HepG2 (cell line): ENCODE data around the gene LPXN. TPM values are rescaled to one million over a fixed set of nuclear protein-coding genes. Genes with fewer than 3 reads are reported as not detected.

ENCODE experiments used
- ATAC-seq: fragments of 200-7000 bp; cut with Tn5 transposase; 3 replicates; pipeline ENCODE4 v1.9.1; 2020; ENCODE audit warnings: mild to moderate bottlenecking, moderate library complexity
- BruUV-seq: library from RNA; stranded (reverse); fragments of 400-500 nt; replicated peaks from 2 replicates; lab custom pipeline; 2021; lab: Mats Ljungman, UMichigan
- CTCF ChIA-PET: fragments of 300-600 bp; formaldehyde crosslinking; extraction: SDS; loops from one replicate; lab custom pipeline; 2021; ENCODE audit warnings: low total read pairs, inconsistent platforms, low intra/inter-chr PET ratio; lab: Yijun Ruan, JAX
- POLR2A ChIA-PET: fragments of 350-600 bp; sonication (Branson Sonifier 250); formaldehyde crosslinking; loops from one replicate; lab custom pipeline; 2020; ENCODE audit warnings: antibody characterized with exemption, inconsistent platforms; lab: Yijun Ruan, JAX
- DNase-seq: peaks from one replicate; pipeline ENCODE4 v3.0.0-alpha.2; 2015; ENCODE audit warnings: low spot score
- FAIRE-seq: peaks from 3 replicates; lab custom pipeline; 2011; peaks lifted over from hg19 to GRCh38; lab: Jason Lieb, UNC
- H2AFZ ChIP-seq: one replicate; pipeline ENCODE4 v1.6.1; 2011; ENCODE audit warnings: low read length, inconsistent platforms
- H3K27ac ChIP-seq: fragments of 300-600 bp; 3 replicates; pipeline ENCODE4 v1.8.0; 2011; ENCODE audit warnings: mixed run types, mild to moderate bottlenecking, mixed read lengths, low read length, inconsistent platforms; ENCODE audit not compliant: insufficient read depth; ENCODE audit errors: extremely low read length
- H3K27me3 ChIP-seq, 2 experiments: fragments of 200-600 bp in 1 of 2; 2 replicates in 1 of 2; 3 replicates in 1 of 2; pipeline versions ENCODE4 v1.6.0 to v1.8.0; 2011; ENCODE audit warnings: low read length in 2 of 2, mild to moderate bottlenecking in 2 of 2, moderate library complexity in 2 of 2, inconsistent platforms in 1 of 2; ENCODE audit not compliant: insufficient read depth in 2 of 2, control insufficient read depth in 1 of 2
- H3K36me3 ChIP-seq, 2 experiments: fragments of 200-600 bp in 1 of 2; replicated peaks in 1 of 2; 2 replicates in 1 of 2; 3 replicates in 1 of 2; pipeline versions ENCODE4 v1.5.1 to v1.8.0; 2011; ENCODE audit warnings: low read length in 2 of 2, inconsistent platforms in 1 of 2; ENCODE audit not compliant: insufficient read depth in 2 of 2, control insufficient read depth in 1 of 2
- H3K4me1 ChIP-seq: 2 replicates; pipeline ENCODE4 v1.5.1; 2012; ENCODE audit warnings: low read length, inconsistent platforms; ENCODE audit not compliant: insufficient read depth
- H3K4me2 ChIP-seq: 2 replicates; pipeline ENCODE4 v1.6.0; 2011; ENCODE audit warnings: low read depth, low read length, inconsistent platforms
- H3K4me3 ChIP-seq, 3 experiments: fragments of 200-600 bp in 1 of 3; sonication (generic), shearing (Covaris generic) in 1 of 3; replicated peaks in 1 of 3; 2 replicates each; pipeline ENCODE4 v1.5.1; 2011 to 2016; ENCODE audit warnings: low read length in 3 of 3, inconsistent platforms in 2 of 3, low read depth in 2 of 3, mild to moderate bottlenecking in 2 of 3, control low read depth in 1 of 3, mixed read lengths in 1 of 3; ENCODE audit not compliant: insufficient read depth in 1 of 3
- H3K79me2 ChIP-seq: one replicate; pipeline ENCODE4 v1.6.1; 2011; ENCODE audit warnings: low read length, inconsistent platforms; ENCODE audit not compliant: insufficient read depth
- H3K9ac ChIP-seq: 2 replicates; pipeline ENCODE4 v1.6.0; 2011; ENCODE audit warnings: mild to moderate bottlenecking, low read depth, low read length, inconsistent platforms; ENCODE audit not compliant: insufficient read depth
- H3K9me3 ChIP-seq: 2 replicates; pipeline ENCODE4 v1.5.1; 2012; ENCODE audit warnings: mild to moderate bottlenecking, low read length
- H4K20me1 ChIP-seq: 2 replicates; pipeline ENCODE4 v1.6.0; 2011; ENCODE audit warnings: inconsistent platforms, mild to moderate bottlenecking, low read length, moderate library complexity; ENCODE audit not compliant: insufficient read depth
- E2F5 ChIP-seq: sonication (generic); formaldehyde crosslinking; conservative IDR thresholded peaks from 2 replicates; pipeline ENCODE4 v1.4.0; 2020; ENCODE audit warnings: missing genetic modification reagents
- HNRNPK ChIP-seq: fragments of 200-400 bp; formaldehyde crosslinking; IDR thresholded peaks from 2 replicates; pipeline ENCODE4 v1.6.1; 2018; ENCODE audit warnings: low read length, low read depth, moderate library complexity, mild to moderate bottlenecking; ENCODE audit not compliant: poor library complexity, severe bottlenecking
- MAFF ChIP-seq: IDR thresholded peaks from 2 replicates; pipeline ENCODE4 v1.6.1; 2011; ENCODE audit warnings: low read depth, low read length, improper control_type of control experiment
- MAFK ChIP-seq, 2 experiments: IDR thresholded peaks in 1 of 2; conservative IDR thresholded peaks in 1 of 2; 2 replicates each; pipeline ENCODE4 v1.6.1; 2011; ENCODE audit warnings: improper control_type of control experiment in 2 of 2, low read length in 2 of 2
- SAFB2 ChIP-seq: sonication (generic); formaldehyde crosslinking; IDR thresholded peaks from 2 replicates; pipeline ENCODE4 v1.5.1; 2020; ENCODE audit warnings: missing genetic modification reagents, low read depth, mild to moderate bottlenecking, borderline replicate concordance
- ZNF275 ChIP-seq: sonication (generic); formaldehyde crosslinking; IDR thresholded peaks from 2 replicates; pipeline ENCODE4 v1.8.0; 2022; ENCODE audit warnings: missing genetic modification reagents, mild to moderate bottlenecking, inconsistent platforms, borderline replicate concordance
- ZNF329 ChIP-seq: sonication (generic); formaldehyde crosslinking; IDR thresholded peaks from 2 replicates; pipeline ENCODE4 v1.9.0; 2021; ENCODE audit warnings: low read depth, mild to moderate bottlenecking, missing genetic modification reagents
- ZNF639 ChIP-seq: conservative IDR thresholded peaks from 2 replicates; pipeline ENCODE4 v1.6.1; 2018; ENCODE audit warnings: missing genetic modification reagents
- WGBS: methylation state at CpG from one replicate; pipeline ENCODE4 v1.1.6; 2017; ENCODE audit warnings: low lambda C conversion rate; 5-methylcytosine and 5-hydroxymethylcytosine counted together
- in situ Hi-C: cut with HindIII; loops from 2 replicates; pipeline ENCODE4 v1.10.0; 2017; ENCODE audit warnings: low pct_unique_long_range_greater_than_20kb; ENCODE audit not compliant: extremely low pct_ligation_motif_present
- intact Hi-C: fragments of 100-400 bp; cut with micrococcal nuclease; formaldehyde crosslinking; loops from one replicate; pipeline ENCODE4 v1.10.0; 2022; ENCODE audit not compliant: unreplicated experiment
- polyA plus RNA-seq, 8 experiments: library from polyadenylated mRNA; depleted of rRNA in 3 of 8; stranded (reverse) in 7 of 8; unstranded in 1 of 8; fragments of >200 nt; fragmentation: Illumina TruSeq in 4 of 8; extraction: Trizol in 4 of 8; gene quantifications; 2 replicates each; pipeline versions ENCODE4 v1.2.1 to v1.2.3, GENCODE V29; 2011 to 2016; ENCODE audit warnings: low read depth in 4 of 8, missing spikeins in 1 of 8, mixed read lengths in 1 of 8; ENCODE audit not compliant: insufficient read depth in 1 of 8
- total RNA-seq, 5 experiments: library from RNA; depleted of rRNA; stranded (reverse); fragments of >200 nt; fragmentation: Illumina TruSeq; extraction: Trizol; gene quantifications; 2 replicates each; pipeline ENCODE4 v1.2.3, GENCODE V29; 2016; ENCODE audit warnings: low read depth in 1 of 5

LPXN gene
- total and polyA plus RNA-seq, 2 of the 13 experiments (the other 11 are each of a cell fraction or from before 2014, with no cell fraction given), result 1.7 to 3.5 TPM

GRCh38 chr11:58502004-58502403, 73.7 kb downstream of the LPXN start:
- Histone ChIP-seq H3K79me2 (no peaks in the 10 kb centered on the region), H3K27ac (no peak overlapping the region), H3K4me3 (no peak overlapping the region), H3K27me3 (peaks cover 0 to 7% of the 10 kb centered on the region in 2 experiments; a peak in 2 of 5 replicates), H3K4me2 (no peak overlapping the region), H4K20me1 (no peaks in the 10 kb centered on the region), H3K9ac (no peak overlapping the region), H2AFZ (no peak overlapping the region), H3K9me3 (no peaks in the 10 kb centered on the region), H3K4me1 (no peaks in the 10 kb centered on the region), H3K36me3 (no peaks in the 10 kb centered on the region)
- FAIRE-seq, result no peak
- POLR2A ChIA-PET, result no interaction called here
- CTCF ChIA-PET, result no interaction called here
- peak; percentile 55; the same call in 1 of the 2 replicates for TF ChIP-seq MAFF
- TF ChIP-seq E2F5, result no peak
- peak; percentile 67 to 68 for TF ChIP-seq MAFK (conservative IDR thresholded peaks at IDR 0.05 in 1 of 2, IDR thresholded peaks at IDR 0.05 in 1 of 2; ENCODE audit: low read length in 2 of 2)
- TF ChIP-seq ZNF329 (CRISPR knock-in tag), result no peak
- BruUV-seq, result no TSS peak
- ATAC-seq, result no peak
- intact Hi-C loops, result loop anchor here (10.0 kb wide), 1 partner anchor 667 kb away; no protein-coding TSS in a partner anchor
- no peak for DNase-seq
- in situ Hi-C loops, result loop anchor here (25.0 kb wide), 3 partner anchors 90 to 840 kb away; partner anchors contain the start of genes CLP1, OR5B3 and ZDHHC5

GRCh38 chr11:58498464-58498863, 77.2 kb downstream of the LPXN start:
- Histone ChIP-seq H4K20me1 (no peaks in the 10 kb centered on the region), H3K4me1 (no peaks in the 10 kb centered on the region), H3K27ac (no peak overlapping the region), H3K79me2 (no peaks in the 10 kb centered on the region), H3K9ac (no peak overlapping the region), H3K9me3 (no peaks in the 10 kb centered on the region), H3K4me2 (no peak overlapping the region), H2AFZ (no peak overlapping the region), H3K27me3 (peaks cover 0 to 7% of the 10 kb centered on the region in 2 experiments; a peak in 2 of 5 replicates), H3K36me3 (no peaks in the 10 kb centered on the region), H3K4me3 (no peak overlapping the region)
- 0% methylated on average over 2 of the region's 2 CpGs for WGBS
- ChIA-PET CTCF (no interaction called here), POLR2A (no interaction called here)
- ATAC-seq, result no peak
- intact Hi-C loops (no loop called here), in situ Hi-C loops (loop anchor here (25.0 kb wide), 1 partner anchor 336 kb away; no protein-coding TSS in a partner anchor)
- no peak for FAIRE-seq
- TF ChIP-seq ZNF275 (CRISPR knock-in tag) (no peak), ZNF639 (no peak), HNRNPK (no peak), SAFB2 (CRISPR knock-in tag) (no peak)
- no peak for DNase-seq
- no TSS peak for BruUV-seq
